Measurements from ENCODE around the gene GOLGA8J.
"Not testable (repeated sequence)": the region's sequence is repeated elsewhere in the genome, so short reads cannot be mapped to it uniquely, and the experiment has no call there.

GOLGA8J gene

GRCh38 chr15:30046430-30046829, 36.3 kb upstream of the GOLGA8J start:
- Mint-ChIP-seq H3K4me3 (no peak overlapping the region), H3K9me3 (no peaks in the 10 kb centered on the region), H3K36me3 (ENCODE audit: insufficient read depth) (no peaks in the 10 kb centered on the region), H3K27me3 (peaks cover 43% of the 10 kb centered on the region), H3K4me1 (no peaks in the 10 kb centered on the region), H3K27ac (ENCODE audit: low read depth) (no peak overlapping the region)
- DNase-seq (ENCODE audit: low spot score in 2 of 2), result no peak
- no peak for ATAC-seq (replicated peaks; ENCODE audit: extremely low read depth, poor library complexity, severe bottlenecking)

- H3K9me3 Mint-ChIP-seq, result no peaks in the 10 kb centered on the region
- DNase-seq (ENCODE audit: low spot score in 2 of 2) (no peak), ATAC-seq (replicated peaks; ENCODE audit: extremely low read depth, poor library complexity, severe bottlenecking) (no peak)
- peaks cover 63% of the 10 kb centered on the region for H3K27me3 Mint-ChIP-seq
- no peak overlapping the region for H3K4me3 Mint-ChIP-seq
- H3K36me3 Mint-ChIP-seq (ENCODE audit: insufficient read depth), result no peaks in the 10 kb centered on the region
- H3K27ac Mint-ChIP-seq (ENCODE audit: low read depth), result no peak overlapping the region
- no peaks in the 10 kb centered on the region for H3K4me1 Mint-ChIP-seq
Observed at GRCh38 chr15:30055604-30056003, 27.2 kb upstream of the GOLGA8J start.

GRCh38 chr15:30056166-30056565, 26.6 kb upstream of the GOLGA8J start:
- Mint-ChIP-seq H3K4me3 (no peak overlapping the region), H3K27me3 (peaks cover 58% of the 10 kb centered on the region)
- no peak for DNase-seq (ENCODE audit: low spot score in 2 of 2)

GRCh38 chr15:30059771-30060170, 23.0 kb upstream of the GOLGA8J start:
- H3K36me3 Mint-ChIP-seq (ENCODE audit: insufficient read depth), result no peaks in the 10 kb centered on the region
- DNase-seq (ENCODE audit: low spot score in 2 of 2), result no peak

More at GRCh38 chr15:30056166-30056565, 26.6 kb upstream of the GOLGA8J start:
- no peaks in the 10 kb centered on the region for H3K36me3 Mint-ChIP-seq (ENCODE audit: insufficient read depth)
- H3K27ac Mint-ChIP-seq (ENCODE audit: low read depth), result no peak overlapping the region
- no peaks in the 10 kb centered on the region for H3K4me1 Mint-ChIP-seq
- no peak for ATAC-seq (replicated peaks; ENCODE audit: extremely low read depth, poor library complexity, severe bottlenecking)
- no peaks in the 10 kb centered on the region for H3K9me3 Mint-ChIP-seq

GRCh38 chr15:30062881-30063280, 19.9 kb upstream of the GOLGA8J start:
- H3K4me1 Mint-ChIP-seq, result no peaks in the 10 kb centered on the region
- ATAC-seq (replicated peaks; ENCODE audit: extremely low read depth, poor library complexity, severe bottlenecking), result no peak
- peaks cover 13% of the 10 kb centered on the region for H3K27me3 Mint-ChIP-seq
- no peaks in the 10 kb centered on the region for H3K36me3 Mint-ChIP-seq (ENCODE audit: insufficient read depth)
- H3K9me3 Mint-ChIP-seq, result no peaks in the 10 kb centered on the region
- no peak overlapping the region for H3K4me3 Mint-ChIP-seq
- no peak for DNase-seq (ENCODE audit: low spot score in 2 of 2)
- H3K27ac Mint-ChIP-seq (ENCODE audit: low read depth), result no peak overlapping the region

More at GRCh38 chr15:30059771-30060170, 23.0 kb upstream of the GOLGA8J start:
- no peak for ATAC-seq (replicated peaks; ENCODE audit: extremely low read depth, poor library complexity, severe bottlenecking)
- Mint-ChIP-seq H3K4me1 (no peaks in the 10 kb centered on the region), H3K4me3 (no peak overlapping the region), H3K27me3 (peaks cover 23% of the 10 kb centered on the region), H3K9me3 (no peaks in the 10 kb centered on the region), H3K27ac (ENCODE audit: low read depth) (no peak overlapping the region)

- Mint-ChIP-seq H3K9me3 (no peaks in the 10 kb centered on the region), H3K27me3 (peaks cover 2% of the 10 kb centered on the region), H3K36me3 (ENCODE audit: insufficient read depth) (no peaks in the 10 kb centered on the region), H3K4me1 (no peaks in the 10 kb centered on the region), H3K27ac (ENCODE audit: low read depth) (no peak overlapping the region), H3K4me3 (no peak overlapping the region)
- DNase-seq (ENCODE audit: low spot score in 2 of 2), result no peak
- ATAC-seq (replicated peaks; ENCODE audit: extremely low read depth, poor library complexity, severe bottlenecking), result no peak
Observed at GRCh38 chr15:30063835-30064546, 18.8 kb upstream of the GOLGA8J start.

- Mint-ChIP-seq H3K4me1 (no peaks in the 10 kb centered on the region), H3K4me3 (no peak overlapping the region), H3K27me3 (no peaks in the 10 kb centered on the region), H3K9me3 (no peaks in the 10 kb centered on the region), H3K36me3 (ENCODE audit: insufficient read depth) (no peaks in the 10 kb centered on the region), H3K27ac (ENCODE audit: low read depth) (no peak overlapping the region)
- DNase-seq (ENCODE audit: low spot score in 2 of 2) (no peak), ATAC-seq (replicated peaks; ENCODE audit: extremely low read depth, poor library complexity, severe bottlenecking) (no peak)
Observed at GRCh38 chr15:30065025-30065801, 17.5 kb upstream of the GOLGA8J start.

- H3K27ac Mint-ChIP-seq (ENCODE audit: low read depth), result no peak overlapping the region
- H3K27me3 Mint-ChIP-seq, result peaks cover 8% of the 10 kb centered on the region
- no peak overlapping the region for H3K4me3 Mint-ChIP-seq
- ATAC-seq (replicated peaks; ENCODE audit: extremely low read depth, poor library complexity, severe bottlenecking) (no peak), DNase-seq (ENCODE audit: low spot score in 2 of 2) (no peak)
- no peaks in the 10 kb centered on the region for H3K9me3 Mint-ChIP-seq
- H3K36me3 Mint-ChIP-seq (ENCODE audit: insufficient read depth), result no peaks in the 10 kb centered on the region
- no peaks in the 10 kb centered on the region for H3K4me1 Mint-ChIP-seq
Observed at GRCh38 chr15:30068326-30068725, 14.4 kb upstream of the GOLGA8J start.

DNA sequence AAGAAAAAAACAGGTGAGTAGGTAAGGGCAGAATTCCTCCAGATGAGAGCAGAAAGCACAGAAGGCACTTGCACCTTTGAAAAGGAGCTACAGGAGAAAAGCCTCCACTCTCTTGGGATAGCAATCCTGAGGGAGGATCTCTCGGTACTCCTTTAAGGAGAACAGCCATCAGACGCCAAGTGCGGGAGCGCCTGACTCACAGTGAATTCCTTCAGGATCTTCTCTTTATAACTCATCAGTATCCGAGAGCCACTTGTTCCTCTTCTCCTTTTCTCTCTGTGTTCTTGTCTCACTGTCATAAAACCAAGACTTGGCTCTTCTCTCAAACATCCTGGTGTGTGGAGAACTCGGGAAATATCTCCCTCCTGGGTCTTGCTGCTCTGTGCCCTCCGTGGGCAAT, 10.1 kb upstream of the GOLGA8J start:
- Mint-ChIP-seq H3K36me3 (ENCODE audit: insufficient read depth) (no peaks in the 10 kb centered on the region), H3K4me1 (no peaks in the 10 kb centered on the region), H3K27ac (ENCODE audit: low read depth) (no peak overlapping the region), H3K4me3 (no peak overlapping the region), H3K9me3 (no peaks in the 10 kb centered on the region), H3K27me3 (peaks cover 38% of the 10 kb centered on the region)
- DNase-seq (ENCODE audit: low spot score in 2 of 2), result no peak
- no peak for ATAC-seq (replicated peaks; ENCODE audit: extremely low read depth, poor library complexity, severe bottlenecking)

DNA sequence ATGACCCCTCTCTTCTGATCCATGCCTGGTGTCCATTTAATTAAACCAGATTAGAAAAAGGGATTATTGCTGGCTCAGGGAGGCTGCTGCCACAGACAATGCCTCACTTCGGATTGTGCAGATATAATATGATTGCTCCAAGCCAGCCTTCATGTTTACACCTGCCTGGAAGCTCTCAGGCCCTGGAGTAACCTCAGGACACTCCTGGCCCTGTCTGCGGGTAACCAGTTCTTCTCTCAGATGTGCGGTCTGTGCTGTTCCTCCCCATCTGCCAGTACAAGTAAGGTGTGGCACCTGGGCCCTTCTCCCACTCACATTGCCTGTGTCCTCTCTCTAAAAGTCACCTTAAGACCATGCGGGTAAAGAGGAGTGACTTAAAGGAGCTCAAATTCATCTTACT, 8.8 kb upstream of the GOLGA8J start:
- H3K36me3 Mint-ChIP-seq (ENCODE audit: insufficient read depth), result no peaks in the 10 kb centered on the region
- no peak overlapping the region for H3K4me3 Mint-ChIP-seq
- H3K27ac Mint-ChIP-seq (ENCODE audit: low read depth), result no peak overlapping the region
- H3K9me3 Mint-ChIP-seq, result no peaks in the 10 kb centered on the region
- ATAC-seq (replicated peaks; ENCODE audit: extremely low read depth, poor library complexity, severe bottlenecking) (no peak), DNase-seq (ENCODE audit: low spot score in 2 of 2) (no peak)
- no peaks in the 10 kb centered on the region for H3K4me1 Mint-ChIP-seq
- H3K27me3 Mint-ChIP-seq, result peaks cover 48% of the 10 kb centered on the region

- not testable (repeated sequence) for H3K4me3 Mint-ChIP-seq; H3K9me3 Mint-ChIP-seq; H3K4me1 Mint-ChIP-seq; H3K27ac Mint-ChIP-seq (ENCODE audit: low read depth); DNase-seq (ENCODE audit: low spot score in 2 of 2); H3K36me3 Mint-ChIP-seq (ENCODE audit: insufficient read depth); ATAC-seq (replicated peaks; ENCODE audit: extremely low read depth, poor library complexity, severe bottlenecking)
- peaks cover 24% of the 10 kb centered on the region for H3K27me3 Mint-ChIP-seq
Observed at GRCh38 chr15:30080816-30081215, 1.9 kb upstream of the GOLGA8J start.

DNA sequence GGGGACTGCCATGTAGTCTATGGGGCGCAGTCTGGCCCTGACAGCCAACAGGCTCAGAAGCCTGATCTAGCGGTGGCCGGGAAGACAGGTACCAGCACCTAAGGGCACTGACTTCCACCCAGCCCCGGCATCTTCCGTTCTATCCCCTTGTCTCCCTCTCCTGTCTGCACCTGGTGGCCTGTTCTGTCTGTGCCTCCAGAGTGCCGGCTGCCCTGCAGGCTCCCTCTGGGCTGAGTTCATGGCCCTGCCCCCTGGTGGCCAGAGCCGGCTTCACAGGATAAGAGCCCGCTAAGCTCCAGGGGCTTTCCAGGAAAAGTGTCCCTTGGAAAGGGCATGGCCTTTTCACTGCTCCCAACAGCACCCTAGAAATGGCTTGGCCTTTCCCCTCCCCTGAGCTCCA, 15.1 kb downstream of the GOLGA8J start:
- not testable (repeated sequence) for H3K9me3 Mint-ChIP-seq; H3K4me3 Mint-ChIP-seq; H3K27ac Mint-ChIP-seq (ENCODE audit: low read depth); DNase-seq (ENCODE audit: low spot score in 2 of 2); H3K27me3 Mint-ChIP-seq; H3K4me1 Mint-ChIP-seq; H3K36me3 Mint-ChIP-seq (ENCODE audit: insufficient read depth)
- peak; percentile 82 for ATAC-seq (replicated peaks; ENCODE audit: extremely low read depth, poor library complexity, severe bottlenecking)

DNA sequence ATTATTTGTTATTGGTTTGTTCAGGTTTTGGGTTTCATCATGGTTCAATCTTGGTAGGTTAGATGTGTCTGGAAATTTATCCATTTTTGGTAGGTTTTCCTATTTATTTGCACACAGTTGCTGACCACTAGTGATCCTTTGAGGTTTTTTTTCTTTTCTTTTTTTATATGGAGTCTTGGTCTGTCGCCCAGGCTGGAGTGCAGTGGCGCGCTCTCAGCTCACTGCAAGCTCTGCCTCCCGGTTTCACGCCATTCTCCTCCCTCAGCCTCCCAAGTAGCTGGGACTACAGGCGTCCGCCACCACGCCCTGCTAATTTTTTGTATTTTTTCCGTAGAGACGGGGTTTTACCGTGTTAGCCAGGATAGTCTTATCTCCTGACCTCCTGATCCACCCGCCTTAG, 20.1 kb downstream of the GOLGA8J start:
- H3K4me1 Mint-ChIP-seq; H3K9me3 Mint-ChIP-seq; H3K27ac Mint-ChIP-seq (ENCODE audit: low read depth); H3K36me3 Mint-ChIP-seq (ENCODE audit: insufficient read depth); H3K27me3 Mint-ChIP-seq; ATAC-seq (replicated peaks; ENCODE audit: extremely low read depth, poor library complexity, severe bottlenecking); DNase-seq (ENCODE audit: low spot score in 2 of 2); H3K4me3 Mint-ChIP-seq: not testable (repeated sequence)
